GM23248 (cell line): ENCODE measurements around the gene AFF3.

ENCODE experiments used
- EZH2 ChIP-seq: fragments of 200-600 bp; sonication (generic); IDR thresholded peaks from 2 replicates; pipeline ENCODE4 v1.6.1; 2018; ENCODE audit warnings: antibody characterized with exemption, mild to moderate bottlenecking; ENCODE audit not compliant: insufficient read depth, poor library complexity, severe bottlenecking
- EZH2phosphoT487 ChIP-seq: fragments of 200-600 bp; sonication (generic); IDR thresholded peaks from 2 replicates; pipeline ENCODE4 v1.6.1; 2018; ENCODE audit warnings: antibody characterized with exemption, moderate library complexity, mild to moderate bottlenecking, low read depth; ENCODE audit not compliant: insufficient read depth

DNA sequence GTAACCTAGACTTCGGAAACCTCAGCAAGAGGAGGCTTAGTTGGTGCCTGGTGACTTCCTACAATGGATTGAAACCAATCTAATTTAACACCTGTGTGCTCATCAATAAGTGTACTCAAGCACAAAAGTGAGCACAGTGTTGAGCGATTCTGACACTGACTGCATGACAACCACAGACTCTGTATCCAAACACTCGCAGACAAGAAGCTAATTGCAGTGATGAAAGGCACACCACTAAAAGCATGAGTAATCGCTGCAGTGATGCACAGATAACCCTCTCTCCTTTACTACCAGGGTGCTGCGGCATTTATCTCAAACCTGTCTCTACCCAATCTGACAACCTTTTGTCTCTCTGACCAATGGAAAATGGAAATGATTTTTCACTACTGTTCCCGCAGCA is 168.1 kb downstream of the AFF3 start:
- TF ChIP-seq EZH2 (no peak), EZH2phosphoT487 (no peak)
